ENCODE results near the gene TACR2. TPM values are rescaled to one million over a fixed set of nuclear protein-coding genes. Genes with fewer than 3 reads are reported as not detected.

Gene TACR2
- polyA plus RNA-seq, 3 donors = 0.19 to 0.23 (median 0.20) TPM

GRCh38 chr10:69453795-69454194 lies 37.1 kb upstream of the TACR2 start:
- peaks cover 21% of the 10 kb centered on the region for H3K4me1 Mint-ChIP-seq
- no peaks in the 10 kb centered on the region for H3K36me3 ChIP-seq (replicated peaks in 1 of 2; ENCODE audit: control insufficient read depth in 1 of 2, insufficient read depth in 2 of 2, low read length in 2 of 2)
- H3K9ac ChIP-seq (ENCODE audit: insufficient read depth, low read length, poor library complexity, severe bottlenecking) = no peak overlapping the region
- peaks cover 20 to 35% (median 27%) of the 10 kb centered on the region in 3 donors for H3K27me3 Mint-ChIP-seq (ENCODE audit: low read depth in 3 of 3)
- DNase-seq = no peak
- H4K20me1 ChIP-seq (ENCODE audit: insufficient read depth, low read length) = no peaks in the 10 kb centered on the region
- intact Hi-C loops (cut with micrococcal nuclease) = no loop called here
- peaks cover 12 to 25% of the 10 kb centered on the region in 2 donors for H3K27me3 ChIP-seq (ENCODE audit: control insufficient read depth in 2 of 2, insufficient read depth in 2 of 2, low read length in 2 of 2)
- peaks cover 11 to 14% of the 10 kb centered on the region in 2 donors for H3K4me1 ChIP-seq (ENCODE audit: control insufficient read depth in 1 of 2, insufficient read depth in 2 of 2, low read length in 2 of 2)
- peaks cover 0 to 4% (median 0%) of the 10 kb centered on the region in 7 donors for H3K9me3 Mint-ChIP-seq
- no peaks in the 10 kb centered on the region for H3K79me2 ChIP-seq (ENCODE audit: insufficient read depth, low read length)
- no peak for TF ChIP-seq CTCF (IDR thresholded peaks at IDR 0.05)
- H3K27ac ChIP-seq (ENCODE audit: low read depth in 1 of 2, low read length in 2 of 2) = no peak overlapping the region
- peaks cover 0 to 2% of the 10 kb centered on the region in 2 donors for H3K36me3 Mint-ChIP-seq
- H2AFZ ChIP-seq (ENCODE audit: insufficient read depth, low read depth, low read length, poor library complexity, severe bottlenecking) = no peak overlapping the region
- H3K9me3 ChIP-seq (replicated peaks in 1 of 2; ENCODE audit: control insufficient read depth in 1 of 2, insufficient read depth in 1 of 2, low read length in 2 of 2) = no peaks in the 10 kb centered on the region
- no peak overlapping the region for H3K4me2 ChIP-seq (replicated peaks; ENCODE audit: extremely low read depth, low read length, poor library complexity, severe bottlenecking)
- H3K27ac Mint-ChIP-seq = no peak overlapping the region
- no peak overlapping the region for H3K4me3 Mint-ChIP-seq
- no peak overlapping the region for H3K4me3 ChIP-seq (replicated peaks in 1 of 3; ENCODE audit: low read depth in 2 of 3, low read length in 3 of 3)

GRCh38 chr10:69452676-69453415 lies 36.1 kb upstream of the TACR2 start:
- Histone ChIP-seq H3K36me3 (replicated peaks in 1 of 2; ENCODE audit: control insufficient read depth in 1 of 2, insufficient read depth in 2 of 2, low read length in 2 of 2) (no peaks in the 10 kb centered on the region), H3K4me1 (ENCODE audit: control insufficient read depth in 1 of 2, insufficient read depth in 2 of 2, low read length in 2 of 2) (peaks cover 11 to 14% of the 10 kb centered on the region in 2 donors), H3K27ac (ENCODE audit: low read depth in 1 of 2, low read length in 2 of 2) (no peak overlapping the region), H3K9ac (ENCODE audit: insufficient read depth, low read length, poor library complexity, severe bottlenecking) (no peak overlapping the region), H2AFZ (ENCODE audit: insufficient read depth, low read depth, low read length, poor library complexity, severe bottlenecking) (no peak overlapping the region), H3K27me3 (ENCODE audit: control insufficient read depth in 2 of 2, insufficient read depth in 2 of 2, low read length in 2 of 2) (peaks cover 12 to 25% of the 10 kb centered on the region in 2 donors), H3K79me2 (ENCODE audit: insufficient read depth, low read length) (no peaks in the 10 kb centered on the region), H3K9me3 (replicated peaks in 1 of 2; ENCODE audit: control insufficient read depth in 1 of 2, insufficient read depth in 1 of 2, low read length in 2 of 2) (no peaks in the 10 kb centered on the region), H4K20me1 (ENCODE audit: insufficient read depth, low read length) (no peaks in the 10 kb centered on the region), H3K4me3 (replicated peaks in 1 of 3; ENCODE audit: low read depth in 2 of 3, low read length in 3 of 3) (no peak overlapping the region), H3K4me2 (replicated peaks; ENCODE audit: extremely low read depth, low read length, poor library complexity, severe bottlenecking) (no peak overlapping the region)
- Mint-ChIP-seq H3K9me3 (peaks cover 0 to 4% (median 0%) of the 10 kb centered on the region in 7 donors), H3K27ac (no peak overlapping the region), H3K36me3 (peaks cover 0 to 2% of the 10 kb centered on the region in 2 donors), H3K4me3 (no peak overlapping the region), H3K27me3 (ENCODE audit: low read depth in 3 of 3) (peaks cover 20 to 35% (median 29%) of the 10 kb centered on the region in 3 donors), H3K4me1 (peaks cover 18% of the 10 kb centered on the region)
- 89% methylated on average over 5 of the region's 6 CpGs for WGBS (ENCODE audit: insufficient coverage)
- no peak for DNase-seq
- no peak for TF ChIP-seq CTCF (IDR thresholded peaks at IDR 0.05)
- intact Hi-C loops (cut with micrococcal nuclease) = no loop called here
